ENCODE results near the gene LPAR3. TPM values are rescaled to one million over a fixed set of nuclear protein-coding genes. Genes with fewer than 3 reads are reported as not detected.

The LPAR3 gene
- total and polyA plus RNA-seq, 2 experiments from 2014 or later, result 10.4 to 36.9 TPM

- Histone ChIP-seq H2AFZ (no peak overlapping the region), H3K9me2 (ENCODE audit: insufficient read depth) (no peaks in the 10 kb centered on the region), H3K36me3 (ENCODE audit: insufficient read depth) (0 out of 2 replicates have a peak, but pooled peaks cover 6% of the 10 kb centered on the region), H3K27ac (ENCODE audit: low read depth) (no peak overlapping the region), H3K4me2 (no peak overlapping the region), H3F3A (replicated peaks; ENCODE audit: low read depth) (no peaks in the 10 kb centered on the region), H4K20me1 (replicated peaks; ENCODE audit: insufficient read depth) (peaks cover 7% of the 10 kb centered on the region; the same call in 1 of the 2 replicates), H3K79me2 (replicated peaks; ENCODE audit: insufficient read depth) (0 out of 2 replicates have a peak, but pooled peaks cover 7% of the 10 kb centered on the region), H3K4me3 (no peak overlapping the region), H3K27me3 (ENCODE audit: insufficient read depth) (no peaks in the 10 kb centered on the region), H3K4me1 (ENCODE audit: insufficient read depth) (no peaks in the 10 kb centered on the region; the same call in 1 of the 2 replicates)
- Mint-ChIP-seq H3K27ac (no peak overlapping the region), H3K36me3 (ENCODE audit: low read depth) (peaks cover 11% of the 10 kb centered on the region), H3K4me3 (no peak overlapping the region), H3K27me3 (ENCODE audit: insufficient read depth, low read depth, poor library complexity) (peaks cover 2% of the 10 kb centered on the region), H3K9me3 (no peaks in the 10 kb centered on the region), H3K4me1 (peaks cover 9% of the 10 kb centered on the region; the same call in 2 of the 3 replicates)
- no peak for TF ChIP-seq JUNB (IDR thresholded peaks at IDR 0.05; ENCODE audit: unreplicated experiment)
- TF ChIP-seq, protein P1, sequence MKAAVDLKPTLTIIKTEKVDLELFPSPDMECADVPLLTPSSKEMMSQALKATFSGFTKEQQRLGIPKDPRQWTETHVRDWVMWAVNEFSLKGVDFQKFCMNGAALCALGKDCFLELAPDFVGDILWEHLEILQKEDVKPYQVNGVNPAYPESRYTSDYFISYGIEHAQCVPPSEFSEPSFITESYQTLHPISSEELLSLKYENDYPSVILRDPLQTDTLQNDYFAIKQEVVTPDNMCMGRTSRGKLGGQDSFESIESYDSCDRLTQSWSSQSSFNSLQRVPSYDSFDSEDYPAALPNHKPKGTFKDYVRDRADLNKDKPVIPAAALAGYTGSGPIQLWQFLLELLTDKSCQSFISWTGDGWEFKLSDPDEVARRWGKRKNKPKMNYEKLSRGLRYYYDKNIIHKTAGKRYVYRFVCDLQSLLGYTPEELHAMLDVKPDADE (IDR thresholded peaks at IDR 0.05), result no peak
- TF ChIP-seq STAT1 (IDR thresholded peaks at IDR 0.05; ENCODE audit: unreplicated experiment), result no peak
- no peak for TF ChIP-seq NANOG (IDR thresholded peaks at IDR 0.05; ENCODE audit: borderline replicate concordance)
- no peak for TF ChIP-seq POLR2AphosphoS5 (IDR thresholded peaks at IDR 0.05; ENCODE audit: low read depth)
- TF ChIP-seq CREB1 (CRISPR knock-in tag; IDR thresholded peaks at IDR 0.05; ENCODE audit: low read depth), result no peak
- no peak for TF ChIP-seq EZH2phosphoT487 (IDR thresholded peaks at IDR 0.05; ENCODE audit: unreplicated experiment)
- no peak for TF ChIP-seq ZNF114 (CRISPR knock-in tag; IDR thresholded peaks at IDR 0.05)
- TF ChIP-seq, protein P2, sequence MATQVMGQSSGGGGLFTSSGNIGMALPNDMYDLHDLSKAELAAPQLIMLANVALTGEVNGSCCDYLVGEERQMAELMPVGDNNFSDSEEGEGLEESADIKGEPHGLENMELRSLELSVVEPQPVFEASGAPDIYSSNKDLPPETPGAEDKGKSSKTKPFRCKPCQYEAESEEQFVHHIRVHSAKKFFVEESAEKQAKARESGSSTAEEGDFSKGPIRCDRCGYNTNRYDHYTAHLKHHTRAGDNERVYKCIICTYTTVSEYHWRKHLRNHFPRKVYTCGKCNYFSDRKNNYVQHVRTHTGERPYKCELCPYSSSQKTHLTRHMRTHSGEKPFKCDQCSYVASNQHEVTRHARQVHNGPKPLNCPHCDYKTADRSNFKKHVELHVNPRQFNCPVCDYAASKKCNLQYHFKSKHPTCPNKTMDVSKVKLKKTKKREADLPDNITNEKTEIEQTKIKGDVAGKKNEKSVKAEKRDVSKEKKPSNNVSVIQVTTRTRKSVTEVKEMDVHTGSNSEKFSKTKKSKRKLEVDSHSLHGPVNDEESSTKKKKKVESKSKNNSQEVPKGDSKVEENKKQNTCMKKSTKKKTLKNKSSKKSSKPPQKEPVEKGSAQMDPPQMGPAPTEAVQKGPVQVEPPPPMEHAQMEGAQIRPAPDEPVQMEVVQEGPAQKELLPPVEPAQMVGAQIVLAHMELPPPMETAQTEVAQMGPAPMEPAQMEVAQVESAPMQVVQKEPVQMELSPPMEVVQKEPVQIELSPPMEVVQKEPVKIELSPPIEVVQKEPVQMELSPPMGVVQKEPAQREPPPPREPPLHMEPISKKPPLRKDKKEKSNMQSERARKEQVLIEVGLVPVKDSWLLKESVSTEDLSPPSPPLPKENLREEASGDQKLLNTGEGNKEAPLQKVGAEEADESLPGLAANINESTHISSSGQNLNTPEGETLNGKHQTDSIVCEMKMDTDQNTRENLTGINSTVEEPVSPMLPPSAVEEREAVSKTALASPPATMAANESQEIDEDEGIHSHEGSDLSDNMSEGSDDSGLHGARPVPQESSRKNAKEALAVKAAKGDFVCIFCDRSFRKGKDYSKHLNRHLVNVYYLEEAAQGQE (IDR thresholded peaks at IDR 0.05; ENCODE audit: unreplicated experiment), result no peak
- no peak for TF ChIP-seq ZNF462 (CRISPR knock-in tag; IDR thresholded peaks at IDR 0.05)
- no peak for TF ChIP-seq ZNF331 (CRISPR knock-in tag; IDR thresholded peaks at IDR 0.05; ENCODE audit: low read depth)
- no peak for TF ChIP-seq EZH2 (IDR thresholded peaks at IDR 0.05; ENCODE audit: low read depth, unreplicated experiment)
- TF ChIP-seq CTCF (conservative IDR thresholded peaks at IDR 0.05; ENCODE audit: low read depth in 2 of 2), result no peak
- ATAC-seq, result no peak
- DNase-seq (ENCODE audit: low spot score), result no peak
Observed at GRCh38 chr1:84855168-84855567, 37.8 kb downstream of the LPAR3 start.

Measured in GM23338 (cell line).